HG03457 (cell line): Measurements from ENCODE around the gene RASA3.

Experiments
- ATAC-seq: cut with Tn5 transposase; IDR thresholded peaks from one replicate; pipeline ENCODE4 v1.9.1; 2021; ENCODE audit warnings: moderate number of reproducible peaks; ENCODE audit not compliant: unreplicated experiment

Gene RASA3

GRCh38 chr13:113929628-113930615, 202.5 kb downstream of the RASA3 start:
- ATAC-seq, result no peak

GRCh38 chr13:113928685-113929627, 203.5 kb downstream of the RASA3 start:
- ATAC-seq, result no peak
